Fibroblast of mammary gland (primary cell): ENCODE results near the gene BIRC2.
A peak's percentile ranks its signal among the peaks of the same experiment; 100 is the strongest.
"Not testable (repeated sequence)": the region's sequence is repeated elsewhere in the genome, so short reads cannot be mapped to it uniquely, and the experiment has no call there.

Source experiments
- DNase-seq: peaks from one replicate; pipeline ENCODE4 v3.0.0-alpha.2; 2010; ENCODE audit warnings: low read depth
- H3K4me3 ChIP-seq: 2 replicates; pipeline ENCODE4 v1.5.1; 2011; ENCODE audit warnings: low read depth, mild to moderate bottlenecking, low read length, moderate library complexity; ENCODE audit not compliant: control insufficient read depth
- CTCF ChIP-seq: conservative IDR thresholded peaks from 2 replicates; pipeline ENCODE4 v1.5.1; 2011; ENCODE audit warnings: low read depth, low read length, inconsistent platforms; ENCODE audit not compliant: control insufficient read depth, insufficient read depth

BIRC2 gene

GRCh38 chr11:102332611-102332994, 14.4 kb upstream of the BIRC2 start:
- peak; percentile 35 for DNase-seq
- TF ChIP-seq CTCF, result no peak
- no peak overlapping the region for H3K4me3 ChIP-seq

DNA sequence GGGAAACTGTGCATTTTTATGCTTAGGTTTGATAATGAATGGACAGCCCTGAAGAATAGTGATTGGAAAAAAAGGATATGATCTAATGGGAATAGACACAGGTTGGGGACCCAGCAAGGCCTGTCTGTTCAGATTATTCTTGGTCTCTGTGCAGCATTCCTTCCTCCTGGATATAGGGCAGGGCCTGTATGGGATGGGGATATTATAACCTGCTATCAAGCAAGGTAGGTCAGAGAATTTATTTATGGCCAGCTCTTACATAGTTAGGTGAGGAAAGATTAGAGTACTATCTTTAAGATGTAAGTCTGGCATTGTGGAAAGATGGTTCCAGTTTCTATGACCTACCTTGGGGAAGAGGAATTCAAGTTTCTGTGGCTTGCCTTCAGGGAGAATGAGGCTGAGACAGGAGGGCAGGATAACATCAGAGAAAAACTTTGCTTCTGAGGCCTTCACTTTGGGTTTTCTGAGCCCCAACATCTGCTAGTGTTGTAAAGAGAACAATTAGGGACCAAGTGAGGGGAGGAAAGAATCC, 8.5 kb upstream of the BIRC2 start:
- DNase-seq, result no peak
- TF ChIP-seq CTCF, result no peak

GRCh38 chr11:102341311-102341710, 5.7 kb upstream of the BIRC2 start:
- H3K4me3 ChIP-seq, DNase-seq: not testable (repeated sequence)

More for the DNA sequence above, 8.5 kb upstream of the BIRC2 start:
- no peak overlapping the region for H3K4me3 ChIP-seq

GRCh38 chr11:102341844-102342318, 5.1 kb upstream of the BIRC2 start:
- DNase-seq, result peak; percentile 89
- TF ChIP-seq CTCF, result peak; percentile 91
- no peak overlapping the region for H3K4me3 ChIP-seq

DNA sequence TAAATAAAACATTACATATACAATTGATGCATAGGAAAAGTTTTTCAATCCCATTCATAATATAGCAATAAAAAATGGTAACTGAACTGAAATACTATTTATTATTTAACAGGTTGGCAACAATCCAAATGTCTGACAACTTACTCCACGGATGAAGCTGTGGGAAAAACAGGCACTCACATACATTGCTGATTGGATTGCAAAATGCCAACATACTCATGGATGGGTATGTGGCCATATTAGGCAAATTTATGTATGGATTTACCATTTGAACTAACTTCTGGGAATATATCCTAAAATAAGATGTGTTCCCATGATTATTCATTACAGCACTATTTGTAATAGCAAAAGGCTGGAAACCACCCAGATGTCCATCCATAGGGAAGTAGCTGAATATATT, 3.2 kb upstream of the BIRC2 start:
- peak; percentile 59 for DNase-seq
- TF ChIP-seq CTCF, result no peak

DNA sequence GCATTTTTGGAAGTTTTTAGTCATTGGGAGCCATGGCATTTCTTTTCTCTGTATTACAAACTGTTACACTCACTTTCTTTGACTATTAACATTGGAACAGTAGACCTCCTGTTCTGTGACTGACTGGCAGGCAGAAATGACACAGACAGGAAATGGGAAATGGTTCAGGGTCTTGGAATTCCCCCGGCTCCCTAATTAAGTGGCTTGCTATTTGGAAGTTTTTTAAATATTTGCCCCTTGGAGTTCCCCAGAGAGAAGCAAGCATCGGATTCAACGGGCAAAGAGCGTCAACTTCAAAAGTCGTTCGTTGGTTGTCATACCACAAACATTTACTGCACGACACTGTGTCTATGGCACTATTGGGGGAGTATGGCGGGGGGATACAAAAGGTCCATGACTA, 1.1 kb upstream of the BIRC2 start:
- peak; percentile 49 for DNase-seq
- H3K4me3 ChIP-seq, result peak overlapping the region; percentile 87
- no peak for TF ChIP-seq CTCF

More for the DNA sequence above, 3.2 kb upstream of the BIRC2 start:
- H3K4me3 ChIP-seq, result no peak overlapping the region

- H3K4me3 ChIP-seq, result peak overlapping the region; percentile 87
- DNase-seq, result no peak
- TF ChIP-seq CTCF, result no peak
These were observed 612 bp upstream of the BIRC2 start for GRCh38 chr11:102346456-102346747.
